HEK293T (cell line): ENCODE results near the gene SMPD3.

Experiments used
- BHLHE40 ChIP-seq: fragments of 450-650 bp; IDR thresholded peaks from 2 replicates; pipeline ENCODE4 v1.6.1; 2016; ENCODE audit warnings: mild to moderate bottlenecking, moderate library complexity, borderline replicate concordance
- ELF4 ChIP-seq: fragments of 450-650 bp; IDR thresholded peaks from 2 replicates; pipeline ENCODE4 v1.6.1; 2017; ENCODE audit warnings: antibody characterized with exemption
- HDGF ChIP-seq: fragments of 450-650 bp; IDR thresholded peaks from 2 replicates; pipeline ENCODE4 v1.6.1; 2017; ENCODE audit warnings: antibody characterized with exemption, borderline replicate concordance
- LEF1 ChIP-seq: fragments of 450-650 bp; IDR thresholded peaks from 2 replicates; pipeline ENCODE4 v1.6.1; 2017; ENCODE audit warnings: mild to moderate bottlenecking, borderline replicate concordance
- NFRKB ChIP-seq: fragments of 450-650 bp; IDR thresholded peaks from 2 replicates; pipeline ENCODE4 v1.6.1; 2016; ENCODE audit warnings: mild to moderate bottlenecking, moderate library complexity
- PKNOX1 ChIP-seq: fragments of 450-650 bp; IDR thresholded peaks from 2 replicates; pipeline ENCODE4 v1.6.1; 2016
- SP1 ChIP-seq: fragments of 450-650 bp; IDR thresholded peaks from 2 replicates; pipeline ENCODE4 v1.6.1; 2017
- SUZ12 ChIP-seq: fragments of 450-650 bp; IDR thresholded peaks from 2 replicates; pipeline ENCODE4 v1.6.1; 2016; ENCODE audit warnings: mild to moderate bottlenecking
- ZNF384 ChIP-seq: fragments of 450-650 bp; IDR thresholded peaks from 2 replicates; pipeline ENCODE4 v1.6.1; 2016

GRCh38 chr16:68386628-68387027, 61.7 kb downstream of the SMPD3 start:
- no peak for TF ChIP-seq BHLHE40
- no peak for TF ChIP-seq SUZ12
- TF ChIP-seq HDGF = no peak
- TF ChIP-seq ZNF384 = no peak
- TF ChIP-seq LEF1 = no peak
- no peak for TF ChIP-seq NFRKB
- no peak for TF ChIP-seq PKNOX1
- TF ChIP-seq SP1 = no peak
- TF ChIP-seq ELF4 = no peak
